SK-N-SH treated with all-trans-retinoic acid at 6 μM for 48 hours (cell line): Measurements from ENCODE around the gene CEP63.

Experiments used
- ATAC-seq: fragments of 200-7000 bp; cut with Tn5 transposase; 3 replicates; pipeline ENCODE4 v1.9.1; 2020; ENCODE audit warnings: mild to moderate bottlenecking, moderate library complexity
- ARNTL ChIP-seq: fragments of 450-650 bp; formaldehyde crosslinking; IDR thresholded peaks from 2 replicates; pipeline ENCODE4 v1.5.0; 2020; ENCODE audit warnings: low read depth, mild to moderate bottlenecking, moderate library complexity, borderline replicate concordance
- BACH2 ChIP-seq: fragments of 250-450 bp; sonication (Bioruptor Pico); IDR thresholded peaks from 2 replicates; pipeline ENCODE4 v1.9.0; 2021; ENCODE audit warnings: mild to moderate bottlenecking, borderline replicate concordance
- CSDC2 ChIP-seq: fragments of 250-450 bp; sonication (Bioruptor Pico); IDR thresholded peaks from 2 replicates; pipeline ENCODE4 v1.5.0; 2020; ENCODE audit warnings: mild to moderate bottlenecking, moderate library complexity
- GLIS3 ChIP-seq: fragments of 250-450 bp; sonication (Bioruptor Pico); IDR thresholded peaks from 2 replicates; pipeline ENCODE4 v1.5.0; 2020; ENCODE audit warnings: mild to moderate bottlenecking, moderate library complexity
- ISL1 ChIP-seq: fragments of 250-450 bp; sonication (Bioruptor Pico); IDR thresholded peaks from 2 replicates; pipeline ENCODE4 v2.1.2; 2022; ENCODE audit warnings: mild to moderate bottlenecking, moderate library complexity
- OSR1 ChIP-seq: fragments of 250-450 bp; sonication (Bioruptor Pico); IDR thresholded peaks from 2 replicates; pipeline ENCODE4 v1.8.0; 2022; ENCODE audit warnings: moderate library complexity, mild to moderate bottlenecking, inconsistent platforms
- PPARA ChIP-seq: fragments of 250-450 bp; sonication (Bioruptor Pico); IDR thresholded peaks from 2 replicates; pipeline ENCODE4 v1.5.0; 2020; ENCODE audit warnings: mild to moderate bottlenecking, borderline replicate concordance
- RARB ChIP-seq: fragments of 250-450 bp; sonication (Bioruptor Pico); IDR thresholded peaks from 2 replicates; pipeline ENCODE4 v1.8.0; 2021; ENCODE audit warnings: mild to moderate bottlenecking, moderate library complexity
- SNAI2 ChIP-seq: fragments of 250-450 bp; sonication (Bioruptor Pico); IDR thresholded peaks from 2 replicates; pipeline ENCODE4 v1.5.0; 2020; ENCODE audit warnings: mild to moderate bottlenecking, moderate library complexity
- TCF4 ChIP-seq: fragments of 250-450 bp; sonication (Bioruptor Pico); IDR thresholded peaks from 2 replicates; pipeline ENCODE4 v1.8.0; 2021; ENCODE audit warnings: mild to moderate bottlenecking, moderate library complexity, borderline replicate concordance
- TOX ChIP-seq: fragments of 250-450 bp; sonication (Bioruptor Pico); IDR thresholded peaks from 2 replicates; pipeline ENCODE4 v1.8.0; 2021; ENCODE audit warnings: mild to moderate bottlenecking, moderate library complexity, borderline replicate concordance
- ZC3H10 ChIP-seq: fragments of 250-450 bp; sonication (Bioruptor Pico); IDR thresholded peaks from 2 replicates; pipeline ENCODE4 v1.5.1; 2021; ENCODE audit warnings: mild to moderate bottlenecking, moderate library complexity
- ZFP3 ChIP-seq: fragments of 250-450 bp; sonication (Bioruptor Pico); IDR thresholded peaks from 2 replicates; pipeline ENCODE4 v1.5.0; 2020; ENCODE audit warnings: mild to moderate bottlenecking, moderate library complexity
- ZNF565 ChIP-seq: fragments of 450-650 bp; formaldehyde crosslinking; conservative IDR thresholded peaks from 2 replicates; pipeline ENCODE4 v1.5.0; 2020; ENCODE audit warnings: low read depth, mild to moderate bottlenecking, moderate library complexity
- ZNF70 ChIP-seq: fragments of 450-650 bp; formaldehyde crosslinking; IDR thresholded peaks from 2 replicates; pipeline ENCODE4 v1.5.0; 2020; ENCODE audit warnings: mild to moderate bottlenecking, moderate library complexity
- ZNF8 ChIP-seq: fragments of 450-650 bp; formaldehyde crosslinking; IDR thresholded peaks from 2 replicates; pipeline ENCODE4 v1.5.0; 2020; ENCODE audit warnings: mild to moderate bottlenecking, moderate library complexity
- TF ChIP-seq, protein P1 (sequence below): fragments of 250-450 bp; sonication (Bioruptor Pico); IDR thresholded peaks from 2 replicates; pipeline ENCODE4 v1.8.0; 2020; ENCODE audit warnings: mild to moderate bottlenecking, moderate library complexity, borderline replicate concordance
- TF ChIP-seq, protein P2 (sequence below): fragments of 250-450 bp; sonication (Bioruptor Pico); IDR thresholded peaks from 2 replicates; pipeline ENCODE4 v1.5.0; 2020; ENCODE audit warnings: mild to moderate bottlenecking, moderate library complexity
- TF ChIP-seq, protein P3 (sequence below): fragments of 250-450 bp; sonication (Bioruptor Pico); IDR thresholded peaks from 2 replicates; pipeline ENCODE4 v1.8.0; 2021; ENCODE audit warnings: low read depth, mild to moderate bottlenecking, moderate library complexity, borderline replicate concordance
- TF ChIP-seq, protein P4 (sequence below): fragments of 250-450 bp; sonication (Bioruptor Pico); IDR thresholded peaks from 2 replicates; pipeline ENCODE4 v1.5.1; 2020; ENCODE audit warnings: low read depth, mild to moderate bottlenecking, moderate library complexity
- TF ChIP-seq, protein P5 (sequence below): fragments of 250-450 bp; sonication (Bioruptor Pico); IDR thresholded peaks from 2 replicates; pipeline ENCODE4 v1.5.1; 2021; ENCODE audit warnings: mild to moderate bottlenecking, moderate library complexity

Gene CEP63

DNA sequence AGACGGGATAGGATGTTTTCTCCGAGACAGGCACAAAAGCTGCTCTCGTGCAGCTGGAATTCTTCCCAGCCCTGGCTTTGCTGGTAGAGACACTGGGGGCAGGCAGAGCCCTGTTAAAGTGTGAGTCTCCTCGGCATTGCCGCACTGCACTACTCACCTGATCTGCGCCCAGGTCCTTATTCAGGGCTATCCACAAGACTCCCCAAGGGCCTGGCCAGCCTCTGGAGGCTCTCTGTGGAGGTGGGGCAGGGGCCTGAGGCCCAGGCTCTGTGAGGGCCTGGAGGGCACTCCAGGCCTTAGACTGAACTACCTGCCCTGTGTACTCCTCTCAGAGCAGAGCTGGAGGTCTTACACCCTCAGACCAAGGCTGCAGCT, 116.6 kb downstream of the CEP63 start (continued):
- TF ChIP-seq, protein P1, sequence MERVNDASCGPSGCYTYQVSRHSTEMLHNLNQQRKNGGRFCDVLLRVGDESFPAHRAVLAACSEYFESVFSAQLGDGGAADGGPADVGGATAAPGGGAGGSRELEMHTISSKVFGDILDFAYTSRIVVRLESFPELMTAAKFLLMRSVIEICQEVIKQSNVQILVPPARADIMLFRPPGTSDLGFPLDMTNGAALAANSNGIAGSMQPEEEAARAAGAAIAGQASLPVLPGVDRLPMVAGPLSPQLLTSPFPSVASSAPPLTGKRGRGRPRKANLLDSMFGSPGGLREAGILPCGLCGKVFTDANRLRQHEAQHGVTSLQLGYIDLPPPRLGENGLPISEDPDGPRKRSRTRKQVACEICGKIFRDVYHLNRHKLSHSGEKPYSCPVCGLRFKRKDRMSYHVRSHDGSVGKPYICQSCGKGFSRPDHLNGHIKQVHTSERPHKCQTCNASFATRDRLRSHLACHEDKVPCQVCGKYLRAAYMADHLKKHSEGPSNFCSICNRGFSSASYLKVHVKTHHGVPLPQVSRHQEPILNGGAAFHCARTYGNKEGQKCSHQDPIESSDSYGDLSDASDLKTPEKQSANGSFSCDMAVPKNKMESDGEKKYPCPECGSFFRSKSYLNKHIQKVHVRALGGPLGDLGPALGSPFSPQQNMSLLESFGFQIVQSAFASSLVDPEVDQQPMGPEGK (CRISPR knock-in tag) = no peak
- TF ChIP-seq, all 23 proteins: peak for 0

DNA sequence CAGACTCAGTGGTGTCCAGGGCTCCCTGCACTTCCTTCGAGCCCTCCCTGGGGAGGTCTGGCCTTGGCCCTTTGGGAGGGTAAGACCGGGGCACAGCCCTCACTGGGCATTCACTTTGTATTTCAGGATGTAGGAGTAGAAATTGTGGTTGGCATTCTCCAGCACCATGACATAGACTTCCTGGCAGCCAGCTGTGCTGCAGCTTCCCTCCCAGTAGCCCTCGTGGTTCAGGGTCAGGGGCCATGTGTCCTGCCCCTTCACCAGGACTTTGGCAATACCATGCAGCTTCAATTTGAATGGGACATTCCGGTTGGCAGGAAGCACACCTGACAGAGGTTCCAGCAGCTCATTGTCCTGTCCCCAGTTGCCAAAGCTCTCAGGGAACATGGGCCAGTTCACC, 117.6 kb downstream of the CEP63 start:
- no peak for ATAC-seq
- TF ChIP-seq, protein P2, sequence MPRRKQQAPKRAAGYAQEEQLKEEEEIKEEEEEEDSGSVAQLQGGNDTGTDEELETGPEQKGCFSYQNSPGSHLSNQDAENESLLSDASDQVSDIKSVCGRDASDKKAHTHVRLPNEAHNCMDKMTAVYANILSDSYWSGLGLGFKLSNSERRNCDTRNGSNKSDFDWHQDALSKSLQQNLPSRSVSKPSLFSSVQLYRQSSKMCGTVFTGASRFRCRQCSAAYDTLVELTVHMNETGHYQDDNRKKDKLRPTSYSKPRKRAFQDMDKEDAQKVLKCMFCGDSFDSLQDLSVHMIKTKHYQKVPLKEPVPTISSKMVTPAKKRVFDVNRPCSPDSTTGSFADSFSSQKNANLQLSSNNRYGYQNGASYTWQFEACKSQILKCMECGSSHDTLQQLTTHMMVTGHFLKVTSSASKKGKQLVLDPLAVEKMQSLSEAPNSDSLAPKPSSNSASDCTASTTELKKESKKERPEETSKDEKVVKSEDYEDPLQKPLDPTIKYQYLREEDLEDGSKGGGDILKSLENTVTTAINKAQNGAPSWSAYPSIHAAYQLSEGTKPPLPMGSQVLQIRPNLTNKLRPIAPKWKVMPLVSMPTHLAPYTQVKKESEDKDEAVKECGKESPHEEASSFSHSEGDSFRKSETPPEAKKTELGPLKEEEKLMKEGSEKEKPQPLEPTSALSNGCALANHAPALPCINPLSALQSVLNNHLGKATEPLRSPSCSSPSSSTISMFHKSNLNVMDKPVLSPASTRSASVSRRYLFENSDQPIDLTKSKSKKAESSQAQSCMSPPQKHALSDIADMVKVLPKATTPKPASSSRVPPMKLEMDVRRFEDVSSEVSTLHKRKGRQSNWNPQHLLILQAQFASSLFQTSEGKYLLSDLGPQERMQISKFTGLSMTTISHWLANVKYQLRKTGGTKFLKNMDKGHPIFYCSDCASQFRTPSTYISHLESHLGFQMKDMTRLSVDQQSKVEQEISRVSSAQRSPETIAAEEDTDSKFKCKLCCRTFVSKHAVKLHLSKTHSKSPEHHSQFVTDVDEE = no peak
- TF ChIP-seq, protein P3, sequence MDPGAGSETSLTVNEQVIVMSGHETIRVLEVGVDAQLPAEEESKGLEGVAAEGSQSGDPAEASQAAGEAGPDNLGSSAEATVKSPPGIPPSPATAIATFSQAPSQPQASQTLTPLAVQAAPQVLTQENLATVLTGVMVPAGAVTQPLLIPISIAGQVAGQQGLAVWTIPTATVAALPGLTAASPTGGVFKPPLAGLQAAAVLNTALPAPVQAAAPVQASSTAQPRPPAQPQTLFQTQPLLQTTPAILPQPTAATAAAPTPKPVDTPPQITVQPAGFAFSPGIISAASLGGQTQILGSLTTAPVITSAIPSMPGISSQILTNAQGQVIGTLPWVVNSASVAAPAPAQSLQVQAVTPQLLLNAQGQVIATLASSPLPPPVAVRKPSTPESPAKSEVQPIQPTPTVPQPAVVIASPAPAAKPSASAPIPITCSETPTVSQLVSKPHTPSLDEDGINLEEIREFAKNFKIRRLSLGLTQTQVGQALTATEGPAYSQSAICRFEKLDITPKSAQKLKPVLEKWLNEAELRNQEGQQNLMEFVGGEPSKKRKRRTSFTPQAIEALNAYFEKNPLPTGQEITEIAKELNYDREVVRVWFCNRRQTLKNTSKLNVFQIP = no peak
- TF ChIP-seq ARNTL (no peak), ZNF565 (no peak), ZNF8 (no peak), BACH2 (CRISPR knock-in tag) (no peak), TCF4 (CRISPR knock-in tag) (no peak), ZNF70 (CRISPR knock-in tag) (no peak), RARB (CRISPR knock-in tag) (no peak), ISL1 (no peak), OSR1 (CRISPR knock-in tag) (no peak), ZFP3 (no peak), CSDC2 (CRISPR knock-in tag) (no peak), TOX (no peak), GLIS3 (CRISPR knock-in tag) (no peak), ZC3H10 (CRISPR knock-in tag) (no peak), PPARA (CRISPR knock-in tag) (no peak)
- TF ChIP-seq, protein P4, sequence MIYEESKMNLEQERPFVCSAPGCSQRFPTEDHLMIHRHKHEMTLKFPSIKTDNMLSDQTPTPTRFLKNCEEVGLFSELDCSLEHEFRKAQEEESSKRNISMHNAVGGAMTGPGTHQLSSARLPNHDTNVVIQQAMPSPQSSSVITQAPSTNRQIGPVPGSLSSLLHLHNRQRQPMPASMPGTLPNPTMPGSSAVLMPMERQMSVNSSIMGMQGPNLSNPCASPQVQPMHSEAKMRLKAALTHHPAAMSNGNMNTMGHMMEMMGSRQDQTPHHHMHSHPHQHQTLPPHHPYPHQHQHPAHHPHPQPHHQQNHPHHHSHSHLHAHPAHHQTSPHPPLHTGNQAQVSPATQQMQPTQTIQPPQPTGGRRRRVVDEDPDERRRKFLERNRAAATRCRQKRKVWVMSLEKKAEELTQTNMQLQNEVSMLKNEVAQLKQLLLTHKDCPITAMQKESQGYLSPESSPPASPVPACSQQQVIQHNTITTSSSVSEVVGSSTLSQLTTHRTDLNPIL = no peak
- TF ChIP-seq, protein P1 (CRISPR knock-in tag) = no peak
- TF ChIP-seq, protein P5, sequence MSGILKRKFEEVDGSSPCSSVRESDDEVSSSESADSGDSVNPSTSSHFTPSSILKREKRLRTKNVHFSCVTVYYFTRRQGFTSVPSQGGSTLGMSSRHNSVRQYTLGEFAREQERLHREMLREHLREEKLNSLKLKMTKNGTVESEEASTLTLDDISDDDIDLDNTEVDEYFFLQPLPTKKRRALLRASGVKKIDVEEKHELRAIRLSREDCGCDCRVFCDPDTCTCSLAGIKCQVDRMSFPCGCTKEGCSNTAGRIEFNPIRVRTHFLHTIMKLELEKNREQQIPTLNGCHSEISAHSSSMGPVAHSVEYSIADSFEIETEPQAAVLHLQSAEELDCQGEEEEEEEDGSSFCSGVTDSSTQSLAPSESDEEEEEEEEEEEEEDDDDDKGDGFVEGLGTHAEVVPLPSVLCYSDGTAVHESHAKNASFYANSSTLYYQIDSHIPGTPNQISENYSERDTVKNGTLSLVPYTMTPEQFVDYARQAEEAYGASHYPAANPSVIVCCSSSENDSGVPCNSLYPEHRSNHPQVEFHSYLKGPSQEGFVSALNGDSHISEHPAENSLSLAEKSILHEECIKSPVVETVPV (CRISPR knock-in tag) = no peak

DNA sequence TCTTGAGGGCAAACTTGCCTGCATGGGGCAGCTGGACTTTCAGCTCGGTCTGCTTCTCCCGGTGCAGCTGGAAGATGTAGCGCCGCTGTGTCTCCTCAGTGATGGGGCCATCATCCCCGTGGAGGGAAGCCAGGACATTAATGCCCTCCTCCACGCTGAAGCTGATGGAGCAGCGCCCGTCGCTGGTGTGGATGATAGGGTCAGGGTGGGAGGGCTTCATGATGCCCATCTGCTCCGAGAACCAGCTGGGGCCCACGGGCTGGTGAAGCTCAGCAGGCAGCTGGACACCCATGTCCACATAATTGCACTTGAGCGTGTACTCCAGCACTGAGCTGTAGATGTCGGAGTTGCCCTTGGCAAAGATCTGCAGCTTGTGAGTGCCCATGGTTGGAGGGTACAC, 118.1 kb downstream of the CEP63 start:
- ATAC-seq = no peak
- TF ChIP-seq SNAI2 (no peak), PPARA (CRISPR knock-in tag) (no peak), ISL1 (no peak), BACH2 (CRISPR knock-in tag) (no peak), OSR1 (CRISPR knock-in tag) (no peak), ZNF8 (no peak), TCF4 (CRISPR knock-in tag) (no peak), ARNTL (no peak)
- TF ChIP-seq, protein P2 = no peak
- TF ChIP-seq, protein P3 = no peak
- TF ChIP-seq, protein P5 (CRISPR knock-in tag) = no peak
